H1 (cell line): Measurements from ENCODE around the gene FANCM.

Source experiments
- CBX8 ChIP-seq: fragments of 300-800, 300-1000 bp; sonication (generic); IDR thresholded peaks from 2 replicates; pipeline ENCODE4 v1.7.1; 2016; ENCODE audit warnings: low read depth, low read length, borderline replicate concordance
- CEBPB ChIP-seq: IDR thresholded peaks from 2 replicates; pipeline ENCODE4 v1.6.1; 2012; ENCODE audit warnings: low read depth, low read length
- CHD1 ChIP-seq: IDR thresholded peaks from 2 replicates; pipeline ENCODE4 v1.6.1; 2012; ENCODE audit warnings: low read depth, low read length, improper control_type of control experiment
- CHD2 ChIP-seq: IDR thresholded peaks from 2 replicates; pipeline ENCODE4 v1.6.1; 2012; ENCODE audit warnings: low read length, improper control_type of control experiment
- GABPA ChIP-seq: IDR thresholded peaks from 2 replicates; pipeline ENCODE4 v1.6.1; 2011; ENCODE audit warnings: mild to moderate bottlenecking, low read length, moderate library complexity, borderline replicate concordance; ENCODE audit not compliant: insufficient read depth
- JUN ChIP-seq: IDR thresholded peaks from 2 replicates; pipeline ENCODE4 v1.6.1; 2011; ENCODE audit warnings: low read depth, mild to moderate bottlenecking, improper control_type of control experiment, low read length
- MAFK ChIP-seq: IDR thresholded peaks from 2 replicates; pipeline ENCODE4 v1.6.1; 2012; ENCODE audit warnings: low read depth, mild to moderate bottlenecking, improper control_type of control experiment, low read length
- POLR2A ChIP-seq, 2 experiments: IDR thresholded peaks; 1 replicate in 1 of 2; 2 replicates in 1 of 2; pipeline ENCODE4 v1.6.1; 2011; ENCODE audit warnings: low read depth in 2 of 2, low read length in 2 of 2, mild to moderate bottlenecking in 2 of 2; ENCODE audit errors: control extremely low read depth in 1 of 2
- YY1 ChIP-seq: IDR thresholded peaks from 2 replicates; pipeline ENCODE4 v1.6.1; 2011; ENCODE audit warnings: low read depth, mild to moderate bottlenecking, low read length

- no peak for TF ChIP-seq CHD1
- TF ChIP-seq CBX8, result no peak
- no peak for TF ChIP-seq CHD2
- no peak for TF ChIP-seq YY1
- TF ChIP-seq JUN, result no peak
- TF ChIP-seq CEBPB, result no peak
- TF ChIP-seq MAFK, result no peak
- TF ChIP-seq POLR2A (IDR thresholded peaks at IDR 0.05; ENCODE audit: control extremely low read depth in 1 of 2, low read depth in 2 of 2, low read length in 2 of 2), result no peak
- no peak for TF ChIP-seq GABPA
Observed at GRCh38 chr14:45096218-45096617, 39.5 kb upstream of the FANCM start.
